Kidney (tissue), 14 donors: Measurements from ENCODE around the gene KARS1. TPM values are rescaled to one million over a fixed set of nuclear protein-coding genes. Genes with fewer than 3 reads are reported as not detected.

Experiments
- DNase-seq, 5 donors: peaks; one replicate each; pipeline ENCODE4 v3.0.0-alpha.2; 2013 to 2020
- FAIRE-seq: peaks from 2 replicates; lab custom pipeline; 2012; peaks lifted over from hg19 to GRCh38; lab: Jason Lieb, UNC
- H3K27ac ChIP-seq, 2 donors: one replicate each; pipeline ENCODE4 v1.7.0; 2013; ENCODE audit warnings: low read depth in 2 of 2, low read length in 2 of 2, inconsistent platforms in 1 of 2
- H3K27me3 ChIP-seq: one replicate; pipeline ENCODE4 v1.7.1; 2013; ENCODE audit warnings: low read length, inconsistent platforms; ENCODE audit not compliant: control insufficient read depth, insufficient read depth
- H3K36me3 ChIP-seq, 3 donors: one replicate each; pipeline versions ENCODE4 v1.7.0 to v1.7.1; 2013; ENCODE audit warnings: low read length in 3 of 3, control low read depth in 1 of 3, inconsistent platforms in 1 of 3; ENCODE audit not compliant: insufficient read depth in 3 of 3, control insufficient read depth in 2 of 3
- H3K4me1 ChIP-seq, 3 donors: one replicate each; pipeline versions ENCODE4 v1.7.0 to v1.7.1; 2013; ENCODE audit warnings: low read length in 3 of 3, inconsistent platforms in 1 of 3, low read depth in 1 of 3; ENCODE audit not compliant: control insufficient read depth in 2 of 3, insufficient read depth in 2 of 3
- H3K4me3 ChIP-seq, 3 donors: one replicate each; pipeline versions ENCODE4 v1.7.0 to v1.8.1; 2013; ENCODE audit warnings: low read length in 3 of 3, control low read depth in 1 of 3, inconsistent platforms in 1 of 3
- H3K9ac ChIP-seq, 3 donors: one replicate each; pipeline versions ENCODE4 v1.7.0 to v1.7.1; 2013; ENCODE audit warnings: low read length in 3 of 3, control low read depth in 1 of 3, inconsistent platforms in 1 of 3
- H3K9me3 ChIP-seq, 3 donors: one replicate each; pipeline versions ENCODE4 v1.7.0 to v1.7.1; 2013; ENCODE audit warnings: low read length in 3 of 3, control low read depth in 1 of 3, inconsistent platforms in 1 of 3; ENCODE audit not compliant: control insufficient read depth in 2 of 3, insufficient read depth in 1 of 3
- CTCF ChIP-seq: IDR thresholded peaks from 3 replicates; pipeline ENCODE4 v1.5.1; 2012; ENCODE audit warnings: mild to moderate bottlenecking, moderate library complexity, borderline replicate concordance; ENCODE audit not compliant: insufficient read depth; ENCODE audit errors: extremely low read depth
- intact Hi-C: fragments of 100-400 bp; cut with DNase I; formaldehyde crosslinking; loops from one replicate; pipeline ENCODE4 v1.11.1; 2022
- polyA plus RNA-seq: library from polyadenylated mRNA; stranded (reverse); fragments of 350-450 nt; fragmentation: Illumina TruSeq; extraction: RNeasy Lipid Tissue Mini Kit (QIAGEN cat#74804); gene quantifications from one replicate; pipeline ENCODE4 v1.2.3, GENCODE V29; 2014; ENCODE audit warnings: low read depth, low replicate concordance; ENCODE audit not compliant: insufficient read depth
- total RNA-seq: library from RNA; stranded (reverse); fragmentation: NEBNext Ultra II Directional; extraction: Animal tissue kit (Norgen Biotek cat#: 25700); gene quantifications from one replicate; pipeline ENCODE4 v1.2.1, GENCODE V29; 2021
- donor health status: control.
- donor health status: control.
- donor health status: control.
- donor health status: control.
- donor health status: control.
- donor health status: DM: yes; HTN: yes; CAD: no.
- donor health status: Normal renal cell carcinoma (clear cell type).

The KARS1 gene
- total and polyA plus RNA-seq, 2 donors from 2014 or later = 97.4 to 104 TPM

GRCh38 chr16:75635036-75635435, 12.4 kb downstream of the KARS1 start:
- no peak for TF ChIP-seq CTCF
- H3K27me3 ChIP-seq = no peaks in the 10 kb centered on the region
- FAIRE-seq (no peak), DNase-seq (no peak)
- H3K9me3 ChIP-seq = no peaks in the 10 kb centered on the region
- no peaks in the 10 kb centered on the region for H3K4me1 ChIP-seq
- intact Hi-C loops = no loop called here
- H3K27ac ChIP-seq = no peak overlapping the region
- no peak overlapping the region for H3K4me3 ChIP-seq
- peaks cover 17 to 55% (median 47%) of the 10 kb centered on the region in 3 donors for H3K36me3 ChIP-seq
- H3K9ac ChIP-seq = no peak overlapping the region

- FAIRE-seq (no peak), DNase-seq (no peak)
- H3K9me3 ChIP-seq = no peaks in the 10 kb centered on the region
- H3K4me1 ChIP-seq = no peaks in the 10 kb centered on the region
- no peak overlapping the region for H3K4me3 ChIP-seq
- no peaks in the 10 kb centered on the region for H3K27me3 ChIP-seq
- no peak overlapping the region for H3K9ac ChIP-seq
- intact Hi-C loops = no loop called here
- no peak for TF ChIP-seq CTCF
- no peak overlapping the region for H3K27ac ChIP-seq
- H3K36me3 ChIP-seq = peaks cover 26 to 71% (median 57%) of the 10 kb centered on the region in 3 donors
Measured at GRCh38 chr16:75632857-75633256, 14.6 kb downstream of the KARS1 start.

- Histone ChIP-seq H3K4me3 (no peak overlapping the region), H3K9me3 (no peaks in the 10 kb centered on the region), H3K4me1 (no peaks in the 10 kb centered on the region), H3K27me3 (no peaks in the 10 kb centered on the region), H3K27ac (no peak overlapping the region), H3K36me3 (peaks cover 23 to 69% (median 55%) of the 10 kb centered on the region in 3 donors), H3K9ac (no peak overlapping the region)
- intact Hi-C loops = no loop called here
- FAIRE-seq = no peak
- TF ChIP-seq CTCF = no peak
- DNase-seq = no peak
Measured at GRCh38 chr16:75630052-75630451, 17.4 kb downstream of the KARS1 start.

GRCh38 chr16:75629132-75629531, 18.3 kb downstream of the KARS1 start:
- H3K9ac ChIP-seq = no peak overlapping the region
- no peak for TF ChIP-seq CTCF
- DNase-seq (no peak), FAIRE-seq (no peak)
- intact Hi-C loops = no loop called here
- H3K9me3 ChIP-seq = no peaks in the 10 kb centered on the region
- H3K4me3 ChIP-seq = no peak overlapping the region
- no peak overlapping the region for H3K27ac ChIP-seq
- peaks cover 22 to 60% (median 52%) of the 10 kb centered on the region in 3 donors for H3K36me3 ChIP-seq
- no peaks in the 10 kb centered on the region for H3K4me1 ChIP-seq
- H3K27me3 ChIP-seq = no peaks in the 10 kb centered on the region
